IPS-20b (cell line): Measurements from ENCODE around the gene DAGLA.

Experiments
- H3K27ac ChIP-seq: one replicate; pipeline ENCODE4 v1.5.1; 2013; ENCODE audit warnings: low read length
- H3K27me3 ChIP-seq: 2 replicates; pipeline ENCODE4 v1.6.1; 2013; ENCODE audit warnings: mild to moderate bottlenecking, low read length, inconsistent platforms; ENCODE audit not compliant: insufficient read depth
- H3K36me3 ChIP-seq: 2 replicates; pipeline ENCODE4 v1.6.1; 2013; ENCODE audit warnings: low read depth, mild to moderate bottlenecking, inconsistent platforms, low read length, moderate library complexity; ENCODE audit not compliant: insufficient read depth
- H3K4me1 ChIP-seq: 2 replicates; pipeline ENCODE4 v1.6.1; 2013; ENCODE audit warnings: mild to moderate bottlenecking, control low read depth, inconsistent platforms, low read length, moderate library complexity; ENCODE audit not compliant: insufficient read depth
- H3K4me3 ChIP-seq: 2 replicates; pipeline ENCODE4 v1.5.1; 2013; ENCODE audit warnings: mild to moderate bottlenecking, low read length, inconsistent platforms
- H3K9ac ChIP-seq: 2 replicates; pipeline ENCODE4 v1.6.1; 2013; ENCODE audit warnings: low read depth, mild to moderate bottlenecking, inconsistent platforms, low read length, moderate library complexity
- H3K9me3 ChIP-seq: 2 replicates; pipeline ENCODE4 v1.6.1; 2013; ENCODE audit warnings: mild to moderate bottlenecking, low read depth, low read length, inconsistent platforms; ENCODE audit not compliant: insufficient read depth

The DAGLA gene

DNA sequence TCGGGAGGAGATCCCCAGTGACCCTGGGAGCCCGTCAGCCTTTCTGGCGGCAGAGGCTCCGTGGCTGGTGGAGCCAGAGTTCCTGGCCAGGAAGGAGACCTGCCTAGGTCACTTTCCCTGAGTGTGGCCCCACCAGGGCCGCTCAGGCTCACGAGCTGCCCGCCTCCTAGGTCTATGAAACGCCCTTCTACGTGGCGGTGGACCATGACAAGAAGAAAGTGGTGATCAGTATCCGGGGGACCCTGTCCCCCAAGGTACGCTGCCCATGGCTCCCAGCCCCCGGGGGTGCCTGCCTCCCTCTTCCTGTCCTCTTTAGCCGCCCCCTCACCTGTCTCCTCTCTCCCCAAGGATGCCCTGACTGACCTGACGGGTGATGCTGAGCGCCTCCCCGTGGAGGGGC lies 55.2 kb downstream of the DAGLA start:
- Histone ChIP-seq H3K9ac (no peak overlapping the region), H3K36me3 (peaks cover 17% of the 10 kb centered on the region; the same call in 1 of the 2 replicates), H3K4me3 (no peak overlapping the region), H3K9me3 (no peaks in the 10 kb centered on the region), H3K27me3 (no peaks in the 10 kb centered on the region), H3K27ac (no peak overlapping the region), H3K4me1 (no peaks in the 10 kb centered on the region)

DNA sequence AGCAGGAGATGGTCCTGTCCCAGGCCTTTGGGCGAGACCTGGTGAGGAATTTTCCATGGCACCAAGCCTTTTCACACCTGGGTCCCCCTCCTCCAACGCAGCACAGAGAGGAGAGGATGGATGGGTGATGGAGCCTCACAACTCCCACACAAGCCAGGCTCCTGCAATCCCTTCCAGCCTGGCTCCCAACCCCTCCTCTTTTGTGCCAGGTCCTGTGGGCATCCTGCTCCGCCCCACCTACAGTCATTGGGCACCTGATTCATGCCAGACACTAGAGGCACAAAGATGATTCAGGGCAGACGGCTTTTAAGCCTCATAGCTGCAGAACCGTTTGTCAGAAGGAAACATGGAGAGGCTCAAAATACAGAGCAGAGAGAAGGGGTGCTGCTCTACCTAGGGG lies 56.1 kb downstream of the DAGLA start:
- Histone ChIP-seq H3K27me3 (no peaks in the 10 kb centered on the region), H3K36me3 (peaks cover 20% of the 10 kb centered on the region; the same call in 1 of the 2 replicates), H3K27ac (no peak overlapping the region), H3K4me3 (no peak overlapping the region), H3K4me1 (no peaks in the 10 kb centered on the region), H3K9me3 (no peaks in the 10 kb centered on the region), H3K9ac (no peak overlapping the region)

DNA sequence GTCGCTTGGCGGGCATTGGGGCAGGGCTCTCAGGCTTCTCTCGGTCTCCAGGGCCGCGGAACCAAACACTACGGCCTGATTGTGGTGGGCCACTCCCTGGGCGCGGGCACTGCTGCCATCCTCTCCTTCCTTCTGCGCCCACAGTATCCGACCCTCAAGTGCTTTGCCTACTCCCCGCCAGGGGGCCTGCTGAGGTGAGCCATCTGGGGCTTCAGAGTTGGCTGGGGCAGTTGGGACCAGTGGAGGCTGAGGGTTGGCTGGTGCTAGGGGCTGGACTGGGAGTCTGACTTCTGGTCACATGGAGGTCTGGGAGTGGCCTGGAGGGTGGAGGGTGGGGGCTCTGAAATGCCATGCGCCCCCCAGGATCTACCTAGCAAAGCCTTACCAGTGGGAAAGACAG lies 56.9 kb downstream of the DAGLA start:
- H3K27ac ChIP-seq, result no peak overlapping the region
- no peaks in the 10 kb centered on the region for H3K9me3 ChIP-seq
- H3K4me1 ChIP-seq, result no peaks in the 10 kb centered on the region
- peaks cover 25% of the 10 kb centered on the region; the same call in 1 of the 2 replicates for H3K36me3 ChIP-seq
- H3K9ac ChIP-seq, result no peak overlapping the region
- H3K4me3 ChIP-seq, result no peak overlapping the region
- H3K27me3 ChIP-seq, result no peaks in the 10 kb centered on the region

DNA sequence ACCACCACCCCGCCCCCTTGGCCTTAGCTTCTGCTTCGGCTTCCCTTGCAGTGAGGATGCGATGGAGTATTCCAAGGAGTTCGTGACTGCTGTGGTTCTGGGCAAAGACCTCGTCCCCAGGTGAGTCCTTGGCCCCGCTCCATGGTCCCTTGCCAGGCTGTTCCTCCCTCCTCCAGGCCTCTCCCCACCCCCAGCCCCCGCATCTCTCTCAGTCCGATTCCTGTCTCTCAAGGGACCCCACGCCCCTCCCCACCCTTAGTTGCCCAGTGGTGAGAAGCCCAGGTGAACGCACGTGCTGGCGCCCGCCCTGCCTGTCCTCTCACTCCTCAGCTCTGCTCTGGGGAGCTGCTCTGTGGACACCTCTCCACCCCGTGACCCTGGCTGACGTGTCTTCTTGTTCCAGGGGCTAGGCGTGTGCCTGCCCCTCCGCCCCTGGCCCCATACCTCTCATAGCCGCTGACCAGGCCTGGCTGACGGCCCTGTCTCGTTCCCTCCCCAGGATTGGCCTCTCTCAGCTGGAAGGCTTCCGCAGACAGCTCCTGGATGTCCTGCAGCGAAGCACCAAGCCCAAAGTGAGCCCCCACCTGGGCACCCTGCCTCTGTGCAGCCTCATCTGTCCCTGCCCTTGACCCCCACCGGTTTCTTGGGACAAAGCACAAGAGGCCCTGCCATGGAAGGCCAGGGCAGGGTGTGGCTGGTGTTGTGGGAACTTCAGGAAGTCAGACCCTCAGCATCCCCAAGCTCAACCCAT lies 57.6 kb downstream of the DAGLA start:
- Histone ChIP-seq H3K4me3 (no peak overlapping the region), H3K4me1 (no peaks in the 10 kb centered on the region), H3K36me3 (peaks cover 26% of the 10 kb centered on the region; the same call in 1 of the 2 replicates), H3K9me3 (no peaks in the 10 kb centered on the region), H3K27ac (no peak overlapping the region), H3K27me3 (no peaks in the 10 kb centered on the region), H3K9ac (no peak overlapping the region)

DNA sequence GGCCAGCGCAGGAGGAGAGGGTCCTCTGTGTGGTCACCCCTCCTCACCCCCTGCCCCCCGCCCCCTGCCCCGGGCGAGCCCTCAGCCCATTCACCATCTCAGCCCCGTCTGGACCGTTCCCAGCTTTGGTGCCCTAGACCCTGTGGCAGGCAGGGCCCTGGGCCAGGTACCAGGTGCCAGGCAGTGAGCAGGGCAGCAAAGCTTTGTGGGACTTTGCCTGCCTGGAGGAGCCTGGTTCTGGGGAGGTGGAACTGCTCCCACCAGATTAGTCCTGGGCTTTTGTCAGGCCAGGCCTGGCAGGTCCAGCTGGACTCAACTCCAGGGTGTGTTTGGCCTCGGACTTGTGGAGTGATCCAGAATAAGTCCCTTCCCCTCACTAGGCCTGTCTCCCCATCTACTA lies 58.6 kb downstream of the DAGLA start:
- Histone ChIP-seq H3K27me3 (no peaks in the 10 kb centered on the region), H3K36me3 (peaks cover 26% of the 10 kb centered on the region; the same call in 1 of the 2 replicates)

DNA sequence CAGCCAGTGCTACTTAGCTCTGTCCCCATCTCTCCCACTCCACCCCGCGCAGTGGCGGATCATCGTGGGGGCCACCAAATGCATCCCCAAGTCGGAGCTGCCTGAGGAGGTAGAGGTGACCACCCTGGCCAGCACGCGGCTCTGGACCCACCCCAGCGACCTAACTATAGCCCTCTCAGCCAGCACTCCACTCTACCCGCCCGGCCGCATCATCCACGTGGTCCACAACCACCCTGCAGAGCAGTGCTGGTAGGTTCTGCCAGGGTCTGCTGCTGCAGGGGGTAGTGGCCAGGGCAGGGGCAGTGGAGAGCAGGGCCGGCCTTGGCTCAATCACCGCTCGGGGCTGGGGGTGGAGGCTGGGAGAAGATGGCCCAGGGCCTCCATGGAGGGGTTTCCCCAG lies 59.2 kb downstream of the DAGLA start:
- no peak overlapping the region for H3K4me3 ChIP-seq
- no peaks in the 10 kb centered on the region for H3K27me3 ChIP-seq
- no peaks in the 10 kb centered on the region for H3K4me1 ChIP-seq
- H3K9me3 ChIP-seq, result no peaks in the 10 kb centered on the region
- no peak overlapping the region for H3K27ac ChIP-seq
- peaks cover 26% of the 10 kb centered on the region; the same call in 1 of the 2 replicates for H3K36me3 ChIP-seq
- H3K9ac ChIP-seq, result no peak overlapping the region

More for the DNA sequence above, 58.6 kb downstream of the DAGLA start:
- Histone ChIP-seq H3K4me1 (no peaks in the 10 kb centered on the region), H3K9ac (no peak overlapping the region), H3K9me3 (no peaks in the 10 kb centered on the region), H3K27ac (no peak overlapping the region), H3K4me3 (no peak overlapping the region)

DNA sequence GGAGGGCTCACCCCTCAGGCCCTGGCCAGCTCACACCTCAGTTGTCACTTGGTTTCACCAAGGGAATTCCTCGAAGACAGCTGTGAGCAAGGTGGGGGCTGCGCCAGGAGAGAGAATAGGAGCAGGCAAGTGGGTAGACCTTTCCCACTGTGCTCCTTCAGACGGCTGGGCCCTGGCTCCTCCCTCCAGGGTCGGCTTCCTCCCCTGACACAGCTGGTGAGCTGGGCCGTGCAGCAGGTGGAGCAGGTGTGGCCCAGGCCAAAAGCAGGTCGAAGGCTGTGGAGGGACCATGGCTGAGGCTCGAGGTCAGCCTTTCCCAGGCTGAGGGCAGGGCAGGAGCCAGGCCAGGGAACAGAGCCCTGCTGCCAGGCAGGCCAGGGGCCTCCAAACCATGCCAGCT lies 59.8 kb downstream of the DAGLA start:
- Histone ChIP-seq H3K9me3 (no peaks in the 10 kb centered on the region), H3K4me1 (no peaks in the 10 kb centered on the region), H3K4me3 (no peak overlapping the region), H3K27me3 (no peaks in the 10 kb centered on the region), H3K36me3 (peaks cover 26% of the 10 kb centered on the region; the same call in 1 of the 2 replicates), H3K27ac (no peak overlapping the region), H3K9ac (no peak overlapping the region)

DNA sequence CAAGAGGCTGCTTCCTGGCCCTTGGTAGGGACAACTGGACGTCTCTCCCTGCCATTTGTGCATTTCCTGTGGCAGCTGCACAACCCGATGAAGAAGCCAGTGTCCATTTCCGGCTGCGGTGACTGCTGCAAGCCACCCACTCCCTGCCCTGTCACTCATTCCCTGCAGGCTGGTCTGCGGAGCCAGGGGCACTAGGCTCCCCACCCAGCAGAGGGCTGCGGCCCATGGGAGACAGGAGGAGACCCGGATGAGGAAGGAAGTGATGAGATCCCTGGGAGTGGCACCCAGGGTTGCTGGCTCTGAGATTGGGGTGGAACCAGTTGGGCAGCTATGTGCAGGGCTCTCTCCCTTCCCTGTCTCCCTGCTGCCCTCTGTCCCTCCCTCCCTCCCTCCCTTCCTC lies 62.2 kb downstream of the DAGLA start:
- no peak overlapping the region for H3K9ac ChIP-seq
- H3K9me3 ChIP-seq, result no peaks in the 10 kb centered on the region
- no peak overlapping the region for H3K4me3 ChIP-seq
- H3K27me3 ChIP-seq, result no peaks in the 10 kb centered on the region
- no peak overlapping the region for H3K27ac ChIP-seq
- peaks cover 13% of the 10 kb centered on the region; the same call in 1 of the 2 replicates for H3K36me3 ChIP-seq
- H3K4me1 ChIP-seq, result no peaks in the 10 kb centered on the region

DNA sequence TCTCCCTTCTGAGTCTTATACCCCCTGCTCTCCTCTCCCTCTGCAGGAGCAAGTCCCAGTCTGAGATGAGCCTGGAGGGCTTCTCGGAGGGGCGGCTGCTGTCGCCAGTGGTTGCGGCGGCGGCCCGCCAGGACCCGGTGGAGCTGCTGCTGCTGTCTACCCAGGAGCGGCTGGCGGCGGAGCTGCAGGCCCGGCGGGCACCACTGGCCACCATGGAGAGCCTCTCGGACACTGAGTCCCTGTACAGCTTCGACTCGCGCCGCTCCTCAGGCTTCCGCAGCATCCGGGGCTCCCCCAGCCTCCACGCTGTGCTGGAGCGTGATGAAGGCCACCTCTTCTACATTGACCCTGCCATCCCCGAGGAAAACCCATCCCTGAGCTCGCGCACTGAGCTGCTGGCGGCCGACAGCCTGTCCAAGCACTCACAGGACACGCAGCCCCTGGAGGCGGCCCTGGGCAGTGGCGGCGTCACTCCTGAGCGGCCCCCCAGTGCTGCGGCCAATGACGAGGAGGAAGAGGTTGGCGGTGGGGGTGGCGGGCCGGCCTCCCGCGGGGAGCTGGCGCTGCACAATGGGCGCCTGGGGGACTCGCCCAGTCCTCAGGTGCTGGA lies 63.4 kb downstream of the DAGLA start:
- Histone ChIP-seq H3K9ac (no peak overlapping the region), H3K9me3 (no peaks in the 10 kb centered on the region), H3K27ac (no peak overlapping the region), H3K4me1 (no peaks in the 10 kb centered on the region), H3K36me3 (peaks cover 9% of the 10 kb centered on the region; the same call in 1 of the 2 replicates), H3K4me3 (no peak overlapping the region), H3K27me3 (no peaks in the 10 kb centered on the region)

DNA sequence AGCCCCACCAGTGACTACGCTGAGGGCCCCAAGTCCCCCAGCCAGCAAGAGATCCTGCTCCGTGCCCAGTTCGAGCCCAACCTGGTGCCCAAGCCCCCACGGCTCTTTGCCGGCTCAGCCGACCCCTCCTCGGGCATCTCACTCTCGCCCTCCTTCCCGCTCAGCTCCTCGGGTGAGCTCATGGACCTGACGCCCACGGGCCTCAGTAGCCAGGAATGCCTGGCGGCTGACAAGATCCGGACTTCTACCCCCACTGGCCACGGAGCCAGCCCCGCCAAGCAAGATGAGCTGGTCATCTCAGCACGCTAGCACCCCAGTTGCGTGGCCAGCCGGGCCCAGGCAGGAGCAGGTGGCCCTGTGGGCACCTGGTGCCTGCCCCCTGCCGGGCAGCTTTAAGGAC lies 64.0 kb downstream of the DAGLA start:
- Histone ChIP-seq H3K36me3 (peaks cover 9% of the 10 kb centered on the region; the same call in 1 of the 2 replicates), H3K27ac (no peak overlapping the region), H3K27me3 (peaks cover 6% of the 10 kb centered on the region), H3K9ac (no peak overlapping the region), H3K4me3 (no peak overlapping the region), H3K9me3 (no peaks in the 10 kb centered on the region), H3K4me1 (peaks cover 1% of the 10 kb centered on the region; the same call in 1 of the 2 replicates)

DNA sequence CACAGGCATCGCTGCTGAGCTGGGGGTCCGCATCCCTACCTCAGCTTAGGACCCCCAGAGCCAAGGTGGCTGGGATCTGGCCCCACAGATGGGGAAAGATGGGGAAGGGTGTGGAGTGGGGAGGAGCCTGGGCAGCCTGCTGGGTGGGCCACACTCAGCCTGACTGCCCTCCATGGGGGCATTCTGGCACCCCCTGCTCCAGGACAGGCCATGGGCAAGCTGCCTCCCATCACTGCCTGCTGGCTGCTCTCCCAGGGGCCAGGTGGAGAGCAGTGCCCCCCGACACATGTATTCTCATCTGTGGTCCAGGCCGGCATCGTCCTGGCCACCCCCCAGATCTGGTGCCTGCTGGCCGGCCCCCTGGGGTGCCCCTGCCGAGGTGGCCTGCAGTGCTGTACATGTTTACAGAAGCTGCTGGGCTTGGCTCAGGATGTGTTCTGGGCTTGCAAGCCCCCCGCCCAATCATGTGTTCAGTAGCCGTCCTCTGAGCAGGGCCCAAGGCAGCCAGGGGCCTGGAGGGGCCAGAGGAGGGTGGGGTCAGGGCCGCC lies 64.5 kb downstream of the DAGLA start:
- H3K9me3 ChIP-seq, result no peaks in the 10 kb centered on the region
- H3K27me3 ChIP-seq, result peaks cover 9% of the 10 kb centered on the region
- H3K9ac ChIP-seq, result no peak overlapping the region
- H3K4me3 ChIP-seq, result no peak overlapping the region
- no peak overlapping the region for H3K27ac ChIP-seq
- H3K36me3 ChIP-seq, result peaks cover 9% of the 10 kb centered on the region; the same call in 1 of the 2 replicates
- H3K4me1 ChIP-seq, result peaks cover 6% of the 10 kb centered on the region; the same call in 1 of the 2 replicates
